OCI-LY1 (cell line): ENCODE results near the gene RALGDS.

Source experiments
- EZH2 ChIP-seq: fragments of 200-600 bp; sonication (generic), shearing (Covaris generic); IDR thresholded peaks from 2 replicates; pipeline ENCODE4 v1.8.0; 2017; ENCODE audit warnings: borderline replicate concordance, mixed run types, mild to moderate bottlenecking, antibody characterized with exemption, low read length, moderate library complexity, mixed read lengths
- TF ChIP-seq, protein P1 (sequence below): fragments of 200-600 bp; sonication (generic), shearing (Covaris generic); IDR thresholded peaks from 2 replicates; pipeline ENCODE4 v1.5.1; 2017; ENCODE audit warnings: mild to moderate bottlenecking, antibody characterized with exemption, low read length, moderate library complexity, mixed read lengths

DNA sequence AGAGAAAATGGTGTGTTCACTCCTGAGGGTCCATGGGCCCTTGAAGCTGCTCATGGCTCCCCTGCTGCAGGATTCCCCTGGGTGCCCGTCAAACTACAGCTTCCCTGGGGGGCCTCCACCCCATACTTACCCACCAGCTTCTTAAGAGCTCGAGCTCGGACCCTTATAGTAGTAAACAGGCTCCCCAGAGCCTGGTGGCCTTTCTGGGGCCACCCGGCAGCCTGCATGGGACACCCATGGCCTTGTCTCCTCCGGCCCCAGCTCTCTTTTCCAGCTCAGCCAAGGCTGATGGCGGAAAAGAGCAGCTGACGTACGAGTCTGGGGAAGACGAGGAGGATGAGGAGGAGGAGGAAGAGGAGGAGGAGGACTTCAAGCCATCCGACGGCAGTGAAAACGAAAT is 63.5 kb downstream of the RALGDS start:
- TF ChIP-seq, protein P1, sequence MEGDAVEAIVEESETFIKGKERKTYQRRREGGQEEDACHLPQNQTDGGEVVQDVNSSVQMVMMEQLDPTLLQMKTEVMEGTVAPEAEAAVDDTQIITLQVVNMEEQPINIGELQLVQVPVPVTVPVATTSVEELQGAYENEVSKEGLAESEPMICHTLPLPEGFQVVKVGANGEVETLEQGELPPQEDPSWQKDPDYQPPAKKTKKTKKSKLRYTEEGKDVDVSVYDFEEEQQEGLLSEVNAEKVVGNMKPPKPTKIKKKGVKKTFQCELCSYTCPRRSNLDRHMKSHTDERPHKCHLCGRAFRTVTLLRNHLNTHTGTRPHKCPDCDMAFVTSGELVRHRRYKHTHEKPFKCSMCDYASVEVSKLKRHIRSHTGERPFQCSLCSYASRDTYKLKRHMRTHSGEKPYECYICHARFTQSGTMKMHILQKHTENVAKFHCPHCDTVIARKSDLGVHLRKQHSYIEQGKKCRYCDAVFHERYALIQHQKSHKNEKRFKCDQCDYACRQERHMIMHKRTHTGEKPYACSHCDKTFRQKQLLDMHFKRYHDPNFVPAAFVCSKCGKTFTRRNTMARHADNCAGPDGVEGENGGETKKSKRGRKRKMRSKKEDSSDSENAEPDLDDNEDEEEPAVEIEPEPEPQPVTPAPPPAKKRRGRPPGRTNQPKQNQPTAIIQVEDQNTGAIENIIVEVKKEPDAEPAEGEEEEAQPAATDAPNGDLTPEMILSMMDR: no peak
- TF ChIP-seq EZH2: no peak
